Urinary bladder (tissue), 4 donors: ENCODE data around the gene INKA1. TPM values are rescaled to one million over a fixed set of nuclear protein-coding genes. Genes with fewer than 3 reads are reported as not detected.
A peak's percentile ranks its signal among the peaks of the same experiment; 100 is the strongest.
"Not testable (repeated sequence)": the region's sequence is repeated elsewhere in the genome, so short reads cannot be mapped to it uniquely, and the experiment has no call there.

Source experiments
- DNase-seq: peaks from one replicate; pipeline ENCODE4 v3.0.0-alpha.2; 2015; ENCODE audit errors: extremely low spot score
- H3K27ac ChIP-seq: one replicate; pipeline ENCODE4 v1.5.1; 2013; ENCODE audit warnings: low read depth, mild to moderate bottlenecking, moderate library complexity
- H3K36me3 ChIP-seq: one replicate; pipeline ENCODE4 v1.6.1; 2013; ENCODE audit warnings: mild to moderate bottlenecking, moderate library complexity; ENCODE audit not compliant: insufficient read depth
- H3K4me1 ChIP-seq: one replicate; pipeline ENCODE4 v1.6.1; 2013; ENCODE audit warnings: mild to moderate bottlenecking, moderate library complexity; ENCODE audit not compliant: insufficient read depth
- H3K4me3 ChIP-seq: one replicate; pipeline ENCODE4 v1.5.1; 2013; ENCODE audit warnings: low read depth, low read length
- WGBS: extraction: QIAGEN DNeasy Blood & Tissue Kit; methylation state at CpG from one replicate; pipeline ENCODE4 v1.1.7; 2013; 5-methylcytosine and 5-hydroxymethylcytosine counted together
- polyA plus RNA-seq: library from polyadenylated mRNA; stranded (reverse); fragments of 200-250 nt; gene quantifications from one replicate; pipeline ENCODE4 v1.2.3, GENCODE V29; 2013
- total RNA-seq: library from RNA; depleted of rRNA; stranded (reverse); fragments of >200 nt; gene quantifications from one replicate; pipeline ENCODE4 v1.2.3, GENCODE V29; 2014
- donor health status: healthy with polysubstance abuse.
- donor health status: healthy.

The INKA1 gene
- total and polyA plus RNA-seq, 2 donors, result 6.5 to 10.3 TPM

- WGBS, result 67% methylated on average over 13 of the region's 13 CpGs
- peak; percentile 25 for DNase-seq
These were observed 4.5 kb downstream of the INKA1 start for GRCh38 chr3:49807431-49808114.

GRCh38 chr3:49812916-49813496 lies 9.9 kb downstream of the INKA1 start:
- H3K36me3 ChIP-seq, result peaks cover 3% of the 10 kb centered on the region
- peak overlapping the region; percentile 57 for H3K4me3 ChIP-seq
- WGBS, result 43% methylated on average over 9 of the region's 9 CpGs
- no peak for DNase-seq
- peak overlapping the region; percentile 73 for H3K27ac ChIP-seq
- no peaks in the 10 kb centered on the region for H3K4me1 ChIP-seq

More at GRCh38 chr3:49807431-49808114, 4.5 kb downstream of the INKA1 start:
- H3K36me3 ChIP-seq, result peaks cover 3% of the 10 kb centered on the region
- no peak overlapping the region for H3K4me3 ChIP-seq
- H3K4me1 ChIP-seq, result no peaks in the 10 kb centered on the region
- no peak overlapping the region for H3K27ac ChIP-seq

GRCh38 chr3:49813497-49814174 lies 10.6 kb downstream of the INKA1 start, which contains the start of gene UBA7:
Gene UBA7, minus strand, starts transcription at chr3:49813953. Its CDS starts 166 bp downstream, at chr3:49813787.
- no peak for DNase-seq
- H3K4me3 ChIP-seq, result peak within 1 kb of the TSS; percentile 57
- H3K36me3 ChIP-seq, result peaks cover 3% of the 10 kb centered on the region
- peak within 1 kb of the TSS; percentile 73 for H3K27ac ChIP-seq
- no peaks in the 10 kb centered on the region for H3K4me1 ChIP-seq
- WGBS, result 10% methylated on average over 9 of the region's 9 CpGs

- H3K4me1 ChIP-seq, DNase-seq, H3K27ac ChIP-seq, H3K4me3 ChIP-seq, H3K36me3 ChIP-seq: not testable (repeated sequence)
- WGBS, result 93% methylated on average over 3 of the region's 3 CpGs
These were observed 20.1 kb downstream of the INKA1 start for GRCh38 chr3:49823131-49823530.

GRCh38 chr3:49826016-49826415 lies 23.0 kb downstream of the INKA1 start:
- Histone ChIP-seq H3K36me3 (no peaks in the 10 kb centered on the region), H3K27ac (no peak overlapping the region)
- WGBS, result 71% methylated on average over 6 of the region's 6 CpGs

GRCh38 chr3:49831341-49831740 lies 28.3 kb downstream of the INKA1 start:
- Histone ChIP-seq H3K4me1 (no peaks in the 10 kb centered on the region), H3K36me3 (no peaks in the 10 kb centered on the region), H3K27ac (no peak overlapping the region), H3K4me3 (no peak overlapping the region)
- DNase-seq, result no peak
- 75% methylated on average over 3 of the region's 3 CpGs for WGBS

More at GRCh38 chr3:49826016-49826415, 23.0 kb downstream of the INKA1 start:
- H3K4me1 ChIP-seq, result no peaks in the 10 kb centered on the region
- no peak overlapping the region for H3K4me3 ChIP-seq
- no peak for DNase-seq

GRCh38 chr3:49839193-49839809 lies 36.2 kb downstream of the INKA1 start:
- WGBS, result 33% methylated on average over 6 of the region's 6 CpGs
- Histone ChIP-seq H3K4me3 (no peak overlapping the region), H3K27ac (no peak overlapping the region), H3K4me1 (no peaks in the 10 kb centered on the region), H3K36me3 (no peaks in the 10 kb centered on the region)
- DNase-seq, result peak; percentile 56

GRCh38 chr3:49840388-49840787 lies 37.3 kb downstream of the INKA1 start:
- Histone ChIP-seq H3K4me1 (no peaks in the 10 kb centered on the region), H3K36me3 (no peaks in the 10 kb centered on the region), H3K27ac (no peak overlapping the region), H3K4me3 (no peak overlapping the region)
- no peak for DNase-seq
- 58% methylated on average over 2 of the region's 2 CpGs for WGBS

- Histone ChIP-seq H3K36me3 (no peaks in the 10 kb centered on the region), H3K4me1 (no peaks in the 10 kb centered on the region), H3K4me3 (no peak overlapping the region), H3K27ac (no peak overlapping the region)
- DNase-seq, result no peak
These were observed 38.1 kb downstream of the INKA1 start for GRCh38 chr3:49841126-49841696.

- Histone ChIP-seq H3K4me3 (no peak overlapping the region), H3K36me3 (no peaks in the 10 kb centered on the region), H3K27ac (no peak overlapping the region), H3K4me1 (no peaks in the 10 kb centered on the region)
- no peak for DNase-seq
- WGBS, result 92% methylated on average over 7 of the region's 7 CpGs
These were observed 38.7 kb downstream of the INKA1 start for GRCh38 chr3:49841806-49842205.

- WGBS, result 98% methylated on average over 3 of the region's 3 CpGs
- Histone ChIP-seq H3K27ac (no peak overlapping the region), H3K4me3 (no peak overlapping the region), H3K4me1 (no peaks in the 10 kb centered on the region), H3K36me3 (no peaks in the 10 kb centered on the region)
- DNase-seq, result no peak
These were observed 39.9 kb downstream of the INKA1 start for GRCh38 chr3:49842843-49843517.

- no peak for DNase-seq
- no peaks in the 10 kb centered on the region for H3K4me1 ChIP-seq
- no peaks in the 10 kb centered on the region for H3K36me3 ChIP-seq
- no peak overlapping the region for H3K27ac ChIP-seq
- 84% methylated on average over 5 of the region's 5 CpGs for WGBS
- H3K4me3 ChIP-seq, result no peak overlapping the region
These were observed 41.6 kb downstream of the INKA1 start for GRCh38 chr3:49844464-49845183.
